NCI-H2029 (cell line): ENCODE results near the gene CX3CL1.
"Not testable (repeated sequence)": the region's sequence is repeated elsewhere in the genome, so short reads cannot be mapped to it uniquely, and the experiment has no call there.

Experiments used
- DNase-seq: peaks from one replicate; lab custom pipeline; 2025; lab: John Stamatoyannopoulos, UW

Gene CX3CL1

DNA sequence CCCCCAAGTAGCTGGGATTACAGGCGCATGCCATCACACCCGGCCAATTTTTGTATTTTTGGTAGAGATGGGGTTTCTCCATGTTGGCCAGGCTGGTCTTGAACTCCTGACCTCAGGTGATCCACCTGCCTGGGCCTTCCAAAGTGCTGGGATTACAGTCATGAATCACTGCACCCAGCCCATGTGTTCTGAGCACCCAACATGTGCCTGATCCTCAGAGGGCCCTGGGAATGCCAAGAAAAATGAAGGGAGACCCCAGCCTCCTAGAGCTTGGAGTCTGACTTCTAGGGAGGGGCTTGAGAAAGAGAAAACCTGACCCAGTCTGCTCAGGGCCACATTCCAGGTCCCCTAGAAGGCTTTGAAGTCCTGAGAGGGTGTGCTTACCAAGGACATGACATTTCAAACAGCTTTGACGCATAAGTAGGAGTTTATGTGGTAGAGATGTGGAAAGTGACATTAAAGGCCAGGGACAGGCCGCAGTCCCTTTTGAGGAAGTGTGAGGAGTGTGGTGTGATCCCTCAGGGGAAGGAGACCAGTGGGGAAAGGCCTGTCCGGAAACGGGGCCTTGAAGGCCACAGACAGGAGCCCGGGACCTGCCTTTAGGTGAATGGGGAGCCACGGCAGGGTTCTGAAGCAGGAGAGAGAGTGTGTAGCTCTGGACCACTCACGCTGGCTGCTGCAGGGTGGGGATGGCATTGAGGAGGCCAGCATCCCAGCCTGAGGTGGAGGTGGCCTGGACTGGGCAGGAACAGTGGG, 14.8 kb upstream of the CX3CL1 start:
- DNase-seq = no peak

DNA sequence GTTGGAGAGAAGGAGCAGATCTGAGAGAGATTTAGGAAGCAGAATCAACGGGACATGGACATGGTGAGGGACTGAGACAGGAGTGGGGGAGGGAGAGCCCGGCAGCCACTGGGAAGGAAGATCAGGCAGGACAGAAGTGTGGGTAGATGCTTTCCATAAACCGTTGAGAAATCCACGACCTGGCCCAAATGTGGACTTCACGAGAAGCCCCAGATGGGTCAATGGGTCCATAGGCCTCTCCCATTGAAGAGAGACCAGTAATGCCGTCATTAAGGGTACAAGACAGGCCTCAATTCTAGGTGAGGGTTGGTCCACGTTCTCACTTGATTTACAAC, 14.2 kb upstream of the CX3CL1 start:
- DNase-seq = no peak

DNA sequence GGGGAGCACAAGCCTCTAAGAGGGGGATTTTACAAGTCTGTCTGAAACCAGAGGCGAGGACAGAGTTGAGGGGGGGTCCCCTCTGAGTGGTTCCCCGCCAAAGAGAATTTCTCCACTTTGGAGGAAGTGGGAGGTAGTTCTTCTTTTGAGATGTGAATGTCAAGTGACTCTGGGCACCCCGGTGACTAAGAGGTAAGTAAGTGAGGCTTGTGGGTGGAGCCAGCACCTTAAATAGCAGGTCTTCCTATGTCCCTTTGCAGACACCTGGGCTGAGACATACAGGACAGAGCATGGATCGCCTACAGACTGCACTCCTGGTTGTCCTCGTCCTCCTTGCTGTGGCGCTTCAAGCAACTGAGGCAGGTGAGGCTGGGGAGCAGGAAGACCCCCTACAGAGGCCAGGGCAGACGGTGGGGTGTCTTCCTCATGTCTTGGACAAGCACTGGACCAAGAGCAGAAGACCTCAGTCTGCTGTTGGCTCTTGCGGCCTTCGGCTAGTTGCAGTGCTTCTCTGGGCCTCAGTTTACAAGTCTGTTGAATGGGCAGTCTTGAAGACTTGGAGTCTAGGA, 13.7 kb upstream of the CX3CL1 start, which contains the start of gene CCL22:
Gene CCL22, plus strand, starts transcription at position 257 of the 569 bp plus-strand sequence. Its CDS starts 34 bp downstream, at position 291.
- DNase-seq = no peak

DNA sequence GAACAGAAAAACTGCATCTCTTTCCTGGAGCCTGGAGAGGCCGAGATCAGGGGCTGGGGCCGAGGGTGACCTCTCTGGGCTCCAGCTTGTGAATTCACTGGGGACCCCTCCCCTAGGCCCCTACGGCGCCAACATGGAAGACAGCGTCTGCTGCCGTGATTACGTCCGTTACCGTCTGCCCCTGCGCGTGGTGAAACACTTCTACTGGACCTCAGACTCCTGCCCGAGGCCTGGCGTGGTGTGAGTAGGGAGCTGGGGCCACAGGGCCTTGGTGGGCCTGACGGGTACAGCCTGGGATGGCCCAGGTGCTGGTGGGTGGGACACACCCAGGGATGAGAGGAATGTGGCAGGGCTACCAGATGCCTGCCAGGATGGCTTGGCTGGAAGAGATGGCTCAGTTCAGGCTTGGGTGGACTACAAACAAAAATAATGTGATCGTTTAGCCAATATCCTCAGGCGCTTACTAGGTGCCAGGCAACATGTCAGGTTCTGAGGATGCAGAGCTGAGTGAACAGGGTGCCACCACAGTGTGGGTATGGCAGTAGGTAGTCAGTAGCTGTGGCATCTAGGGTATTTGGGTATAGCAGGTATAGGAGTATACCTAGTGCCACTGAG, 11.9 kb upstream of the CX3CL1 start:
- DNase-seq = no peak

DNA sequence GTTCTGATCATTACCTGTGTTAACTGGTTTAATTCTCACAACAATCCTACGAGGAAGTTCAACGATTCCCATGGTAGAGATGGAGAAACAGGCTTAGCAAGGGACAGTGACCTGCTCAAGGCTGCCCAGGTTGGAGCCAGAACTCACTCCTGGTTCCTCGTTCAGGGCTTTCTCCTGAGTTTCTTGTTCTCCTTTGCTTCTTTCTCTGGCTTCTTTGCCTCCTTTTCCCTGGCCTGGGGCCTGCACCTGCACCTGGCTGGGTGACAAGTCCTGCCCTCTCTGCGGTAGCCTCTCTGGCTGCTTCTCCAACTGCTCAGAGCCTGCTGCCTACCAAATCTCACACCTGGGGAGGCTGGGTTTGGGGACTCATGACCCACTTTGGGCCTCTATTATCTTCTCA, 10.9 kb upstream of the CX3CL1 start:
- no peak for DNase-seq

DNA sequence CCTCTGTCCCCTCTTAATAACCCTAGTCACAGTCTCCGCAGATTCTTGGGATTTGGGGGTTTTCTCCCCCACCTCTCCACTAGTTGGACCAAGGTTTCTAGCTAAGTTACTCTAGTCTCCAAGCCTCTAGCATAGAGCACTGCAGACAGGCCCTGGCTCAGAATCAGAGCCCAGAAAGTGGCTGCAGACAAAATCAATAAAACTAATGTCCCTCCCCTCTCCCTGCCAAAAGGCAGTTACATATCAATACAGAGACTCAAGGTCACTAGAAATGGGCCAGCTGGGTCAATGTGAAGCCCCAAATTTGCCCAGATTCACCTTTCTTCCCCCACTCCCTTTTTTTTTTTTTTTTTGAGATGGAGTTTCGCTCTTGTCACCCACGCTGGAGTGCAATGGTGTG, 8.1 kb upstream of the CX3CL1 start:
- no peak for DNase-seq

DNA sequence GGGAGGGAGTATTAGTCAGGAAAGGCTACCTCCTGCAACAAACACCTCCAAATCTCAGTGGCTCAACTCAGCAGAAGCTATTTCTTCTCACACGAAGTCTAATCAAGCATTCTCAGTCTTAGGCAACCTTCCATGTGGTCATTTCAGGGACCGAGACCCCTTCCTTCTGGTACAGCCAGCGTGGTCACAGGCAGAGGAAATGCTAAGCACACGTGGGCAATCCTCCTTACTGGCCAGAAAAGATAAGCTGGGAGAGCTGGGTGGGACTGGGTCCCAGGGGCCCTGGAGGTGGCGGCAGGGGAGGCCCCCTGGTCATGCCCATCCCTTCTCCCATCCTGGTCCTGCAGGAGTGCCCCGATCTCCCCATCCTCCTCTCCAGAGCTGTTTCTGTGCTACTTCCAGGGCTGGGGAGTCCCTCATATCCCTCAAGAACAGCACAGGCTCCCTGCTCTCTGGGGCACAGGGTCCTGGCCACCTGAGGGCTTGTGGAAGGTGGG, 5.7 kb upstream of the CX3CL1 start:
- no peak for DNase-seq

DNA sequence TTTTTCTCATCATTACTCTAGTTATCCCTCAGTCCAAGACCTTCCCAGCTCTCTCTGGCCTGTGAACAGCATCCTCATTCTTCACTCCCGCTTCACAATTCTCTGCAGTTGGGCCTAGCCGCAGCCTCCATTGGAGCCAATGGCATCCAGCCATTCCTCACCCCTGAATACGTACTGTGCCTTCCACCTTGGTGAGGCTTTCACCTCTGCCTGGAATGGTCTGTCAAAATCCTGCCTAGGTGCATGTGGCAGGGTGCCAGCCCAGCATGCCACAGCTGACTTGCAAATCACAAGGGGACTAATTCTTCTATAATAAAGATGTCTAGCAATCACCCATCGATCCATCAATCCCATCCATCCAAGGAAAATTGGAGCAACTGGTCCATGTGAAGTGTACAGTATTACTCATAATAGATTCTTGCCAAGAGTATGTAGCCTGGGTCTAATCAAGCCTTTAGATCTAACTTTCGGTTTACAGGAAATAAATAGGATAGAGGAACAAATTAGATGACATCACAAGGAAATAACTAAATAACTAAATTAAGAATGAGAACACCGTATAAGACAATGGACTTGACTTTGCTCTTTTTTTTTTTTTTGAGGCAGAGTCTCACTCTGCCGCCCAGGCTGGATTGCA, 5.1 kb upstream of the CX3CL1 start:
- DNase-seq = no peak

DNA sequence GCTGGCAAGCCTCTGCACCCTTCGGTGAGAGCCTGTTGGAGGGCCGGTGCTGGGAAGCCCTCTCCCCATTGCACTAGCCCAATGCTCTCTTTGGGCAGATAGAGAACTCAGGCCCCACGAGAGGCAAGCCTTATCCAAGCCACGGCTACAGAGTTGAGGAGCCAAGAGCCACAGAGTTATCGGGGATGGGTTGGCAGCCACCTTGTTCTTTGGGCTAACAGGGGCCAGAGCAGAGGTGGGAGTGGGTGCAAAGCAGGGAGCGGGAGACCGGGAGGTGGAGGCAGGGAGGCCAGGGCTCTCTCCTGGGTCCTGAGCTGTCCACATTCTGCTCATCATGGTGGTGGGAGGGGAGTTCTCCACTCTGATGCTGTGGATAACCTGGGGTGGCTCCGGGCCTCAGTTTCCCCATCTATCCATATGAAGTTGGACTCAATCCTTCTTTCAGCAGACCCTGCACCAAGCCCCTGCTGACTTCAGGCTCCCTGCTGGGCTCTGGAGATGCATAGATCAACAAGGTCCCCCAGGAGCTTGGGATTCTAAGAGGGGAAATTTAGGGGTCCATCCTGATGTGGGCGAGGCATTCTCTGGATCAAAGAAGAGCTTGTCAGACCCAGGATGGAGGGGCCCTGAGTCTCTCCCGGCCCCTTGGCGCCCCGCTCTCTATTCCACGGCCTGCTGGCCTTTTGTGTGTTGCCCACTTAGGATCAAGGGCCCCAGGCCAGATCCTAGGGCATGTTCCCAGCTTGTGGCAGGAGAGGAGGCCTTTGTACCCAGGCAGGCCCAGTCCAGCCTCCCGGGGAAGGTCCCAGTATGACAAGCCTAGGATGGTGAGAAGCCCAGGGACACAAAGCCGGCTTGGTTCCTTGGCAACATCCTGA, 557 bp upstream of the CX3CL1 start:
- DNase-seq = no peak

DNA sequence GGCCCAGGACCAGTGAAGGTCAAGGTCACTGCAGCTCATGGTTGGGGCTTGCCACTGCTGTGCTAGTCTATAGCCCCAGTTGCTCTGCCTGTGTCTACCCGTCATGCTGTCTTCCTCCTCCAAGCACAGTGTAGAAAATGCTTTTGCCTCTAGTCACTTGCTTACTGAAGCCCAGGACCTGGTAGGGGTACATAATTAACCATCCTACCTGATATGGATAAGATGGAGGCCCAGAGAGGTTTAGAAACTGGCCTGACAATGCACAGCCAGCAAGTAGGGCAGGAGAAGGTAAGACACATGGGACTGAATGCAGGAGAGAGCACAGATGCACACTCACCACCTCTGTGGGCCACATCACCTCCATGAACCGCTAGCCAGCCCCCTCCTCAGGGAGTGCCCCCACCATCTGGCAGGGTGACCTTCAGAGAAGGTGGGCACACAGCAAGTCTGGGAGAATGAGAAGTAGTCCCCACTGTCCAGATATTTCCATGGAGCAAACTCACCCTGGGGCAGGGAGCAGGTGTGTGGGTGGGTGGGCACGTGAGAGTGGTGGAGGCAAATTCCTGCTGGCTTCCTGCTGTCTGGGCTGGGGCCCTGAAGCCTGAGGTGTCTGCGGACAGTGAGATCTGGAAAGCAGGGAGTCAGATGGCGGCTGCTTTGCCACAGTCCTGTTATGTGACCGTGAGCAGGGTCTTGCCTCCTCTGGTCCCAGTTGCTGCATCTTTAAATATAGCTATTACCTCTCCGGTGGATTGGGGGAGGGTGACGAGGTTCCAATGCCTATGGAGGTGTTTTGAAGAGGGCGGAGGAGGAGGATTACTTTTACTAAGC, 1.0 kb downstream of the CX3CL1 start:
- DNase-seq = no peak

DNA sequence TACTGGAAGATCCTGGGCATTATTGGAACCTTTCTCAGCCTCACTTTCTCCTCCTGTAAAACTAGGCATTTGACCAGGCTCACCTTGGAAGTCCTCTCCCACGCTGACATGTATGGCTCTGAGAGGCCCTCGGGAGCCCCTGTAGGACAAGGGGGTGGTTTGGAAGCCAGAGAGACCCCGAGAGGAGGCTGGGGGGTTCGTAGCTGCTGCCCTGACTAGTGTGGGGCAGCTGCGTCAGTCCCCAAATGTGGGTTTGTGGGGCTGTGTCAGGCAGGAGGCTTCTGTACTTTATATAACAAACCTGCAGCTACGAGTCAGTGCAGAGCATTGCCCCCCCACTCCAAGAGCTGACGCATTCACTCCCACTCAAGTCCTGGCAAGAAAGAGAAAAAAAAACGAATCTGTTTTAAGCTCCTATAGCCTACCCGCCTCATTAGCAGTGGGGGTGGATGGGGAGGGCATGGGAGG, 1.8 kb downstream of the CX3CL1 start:
- no peak for DNase-seq

DNA sequence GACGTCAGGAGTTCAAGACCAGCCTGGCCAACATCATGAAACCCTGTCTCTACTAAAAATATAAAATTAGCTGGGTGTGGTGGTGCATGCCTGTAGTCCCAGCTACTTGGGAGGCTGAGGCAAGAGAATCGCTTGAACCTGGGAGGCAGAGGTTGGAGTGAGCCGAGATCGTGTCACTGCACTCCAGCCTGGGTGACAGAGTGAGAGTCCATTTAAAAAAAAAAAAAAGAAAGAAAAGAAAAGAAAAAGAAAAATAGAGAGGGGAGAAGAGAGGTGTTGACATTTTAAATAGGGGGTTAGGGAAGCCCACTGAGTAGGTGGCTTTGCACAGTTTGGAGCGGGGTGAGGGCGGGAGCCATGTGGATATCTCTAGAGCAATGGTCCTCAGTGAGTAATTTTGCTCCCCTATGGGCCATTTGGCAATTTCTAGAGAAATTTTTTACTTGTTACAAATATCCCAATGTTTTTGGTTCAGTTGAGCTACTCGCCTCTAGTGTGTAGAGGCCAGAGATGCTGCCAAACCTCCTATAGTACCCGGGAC, 2.7 kb downstream of the CX3CL1 start:
- DNase-seq = not testable (repeated sequence)

DNA sequence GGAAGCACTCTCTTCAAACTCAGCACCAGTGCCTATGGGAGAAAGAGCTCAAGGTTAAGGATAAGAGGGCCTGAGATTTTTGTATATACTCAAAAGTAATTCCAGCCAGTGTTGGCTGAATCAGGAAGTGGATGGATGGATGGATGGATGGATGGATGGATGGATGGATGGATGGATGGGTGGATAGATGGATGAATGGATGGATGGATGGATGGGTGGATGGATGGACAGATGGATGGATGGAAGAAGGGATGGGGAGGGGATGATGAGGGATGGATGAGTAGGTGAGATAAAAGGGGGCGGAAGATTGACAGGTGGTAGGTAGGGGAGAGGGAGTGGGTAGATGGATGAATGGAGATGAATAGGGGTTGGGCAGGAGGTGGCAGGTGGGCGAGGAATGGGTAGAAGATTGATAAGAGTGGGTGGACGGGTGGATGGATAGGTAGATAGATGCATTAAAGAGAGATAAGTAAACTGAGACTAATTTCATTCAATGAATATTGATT, 4.1 kb downstream of the CX3CL1 start:
- no peak for DNase-seq

DNA sequence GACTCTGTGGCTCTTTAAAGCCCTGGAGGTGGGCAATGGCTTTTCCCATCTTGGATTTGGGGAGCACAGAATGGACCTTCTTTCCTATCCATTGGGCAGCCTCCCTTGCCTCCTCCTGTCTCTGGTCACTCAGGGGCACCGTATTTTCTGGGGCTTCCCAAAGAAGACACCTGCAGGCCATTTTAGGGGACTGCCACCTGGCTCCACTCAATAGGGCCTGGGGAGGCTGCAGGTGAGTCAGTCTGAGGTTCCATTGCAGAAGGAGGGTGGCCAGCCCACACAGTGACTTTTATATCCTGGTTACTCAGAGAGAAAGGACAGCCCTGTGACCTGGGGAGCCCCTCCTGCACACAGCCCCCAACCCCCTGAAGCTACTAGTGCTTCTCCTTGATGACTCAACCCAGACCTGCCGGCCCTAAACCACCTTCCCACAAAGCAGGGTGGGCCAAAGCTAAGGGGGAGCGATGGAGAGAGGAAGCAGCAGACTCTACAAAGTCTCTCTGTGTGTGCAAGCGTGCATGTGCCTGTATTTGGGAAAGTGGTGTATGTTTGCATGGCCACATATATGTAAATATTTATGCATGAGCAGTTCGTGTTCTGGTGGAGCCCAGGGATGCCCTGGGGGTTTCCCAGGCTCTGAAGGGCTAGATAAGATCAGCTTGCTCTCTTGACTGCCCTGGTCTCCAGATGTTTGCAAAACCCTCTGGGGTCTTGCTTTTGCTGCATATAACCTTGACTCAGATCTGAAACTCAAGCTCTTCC, 5.0 kb downstream of the CX3CL1 start:
- DNase-seq = no peak

DNA sequence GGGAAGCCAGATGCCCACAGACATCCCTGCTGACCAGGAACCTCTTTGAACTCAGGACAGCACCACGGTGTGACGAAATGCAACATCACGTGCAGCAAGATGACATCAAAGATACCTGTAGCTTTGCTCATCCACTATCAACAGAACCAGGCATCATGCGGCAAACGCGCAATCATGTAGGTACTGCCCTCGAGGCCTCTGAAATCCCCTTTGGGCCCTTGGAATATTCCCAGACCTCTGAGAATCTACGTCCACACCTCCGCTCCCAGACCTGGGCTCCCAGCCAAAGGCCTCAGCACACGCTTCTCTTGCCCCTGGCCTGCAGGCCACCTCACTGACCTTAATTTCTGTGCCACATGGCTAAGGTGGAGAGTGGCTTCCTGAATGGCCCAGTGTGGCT, 7.3 kb downstream of the CX3CL1 start:
- DNase-seq = no peak

DNA sequence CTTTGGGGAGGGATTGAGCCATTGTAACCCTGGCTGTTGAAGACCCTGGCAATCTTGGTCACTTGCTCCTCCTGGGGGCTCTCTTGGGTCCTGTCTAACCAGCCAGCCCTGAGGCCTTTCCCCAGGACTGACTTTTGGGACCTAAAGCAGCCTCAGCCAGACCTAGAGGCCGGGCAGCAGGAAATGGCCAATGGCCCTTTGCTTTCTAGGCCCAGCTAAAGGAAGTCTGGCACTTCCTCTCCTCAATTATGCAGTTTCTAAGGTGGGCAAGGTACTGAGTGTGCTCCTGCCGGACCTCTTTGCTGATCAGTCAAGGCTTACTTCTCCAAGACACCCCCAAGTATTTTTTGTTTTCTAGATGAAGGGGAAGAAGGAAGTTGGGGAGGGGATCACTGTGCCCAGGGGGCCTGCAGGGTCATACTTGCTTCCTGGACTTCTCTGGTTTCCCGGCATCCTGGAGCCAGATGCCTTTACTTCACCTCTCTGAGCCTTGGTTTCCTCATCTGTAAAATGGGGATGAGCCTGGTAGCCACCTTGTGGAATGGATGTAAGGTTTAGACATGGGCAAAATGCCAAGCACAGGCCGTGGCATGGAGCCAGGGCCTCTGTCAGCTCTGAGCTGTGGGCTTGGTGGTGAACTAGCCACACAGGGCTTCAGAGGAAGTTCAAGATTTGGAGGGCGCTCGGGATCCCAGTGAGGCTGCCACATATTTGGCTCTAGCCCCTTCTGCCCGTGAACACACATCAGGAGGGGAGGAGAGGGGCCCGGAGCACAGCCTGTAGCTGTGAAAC, 8.6 kb downstream of the CX3CL1 start:
- DNase-seq = no peak

DNA sequence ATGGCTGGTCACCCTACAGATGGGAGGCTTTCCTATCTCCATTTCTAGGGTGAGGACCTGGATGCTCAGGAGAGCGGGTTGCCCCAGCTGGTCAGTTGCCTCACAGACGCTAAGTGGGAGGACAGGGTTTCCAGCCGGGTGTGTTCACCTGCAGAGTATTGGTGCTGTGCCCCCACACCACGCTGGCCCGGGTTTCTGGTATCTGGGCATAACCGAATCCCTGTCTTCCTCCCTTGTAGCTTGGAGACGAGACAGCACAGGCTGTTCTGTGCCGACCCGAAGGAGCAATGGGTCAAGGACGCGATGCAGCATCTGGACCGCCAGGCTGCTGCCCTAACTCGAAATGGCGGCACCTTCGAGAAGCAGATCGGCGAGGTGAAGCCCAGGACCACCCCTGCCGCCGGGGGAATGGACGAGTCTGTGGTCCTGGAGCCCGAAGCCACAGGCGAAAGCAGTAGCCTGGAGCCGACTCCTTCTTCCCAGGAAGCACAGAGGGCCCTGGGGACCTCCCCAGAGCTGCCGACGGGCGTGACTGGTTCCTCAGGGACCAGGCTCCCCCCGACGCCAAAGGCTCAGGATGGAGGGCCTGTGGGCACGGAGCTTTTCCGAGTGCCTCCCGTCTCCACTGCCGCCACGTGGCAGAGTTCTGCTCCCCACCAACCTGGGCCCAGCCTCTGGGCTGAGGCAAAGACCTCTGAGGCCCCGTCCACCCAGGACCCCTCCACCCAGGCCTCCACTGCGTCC, 9.7 kb downstream of the CX3CL1 start:
- no peak for DNase-seq
